Measurements from ENCODE around the gene MAP1LC3B.
A peak's percentile ranks its signal among the peaks of the same experiment; 100 is the strongest.

The MAP1LC3B gene

DNA sequence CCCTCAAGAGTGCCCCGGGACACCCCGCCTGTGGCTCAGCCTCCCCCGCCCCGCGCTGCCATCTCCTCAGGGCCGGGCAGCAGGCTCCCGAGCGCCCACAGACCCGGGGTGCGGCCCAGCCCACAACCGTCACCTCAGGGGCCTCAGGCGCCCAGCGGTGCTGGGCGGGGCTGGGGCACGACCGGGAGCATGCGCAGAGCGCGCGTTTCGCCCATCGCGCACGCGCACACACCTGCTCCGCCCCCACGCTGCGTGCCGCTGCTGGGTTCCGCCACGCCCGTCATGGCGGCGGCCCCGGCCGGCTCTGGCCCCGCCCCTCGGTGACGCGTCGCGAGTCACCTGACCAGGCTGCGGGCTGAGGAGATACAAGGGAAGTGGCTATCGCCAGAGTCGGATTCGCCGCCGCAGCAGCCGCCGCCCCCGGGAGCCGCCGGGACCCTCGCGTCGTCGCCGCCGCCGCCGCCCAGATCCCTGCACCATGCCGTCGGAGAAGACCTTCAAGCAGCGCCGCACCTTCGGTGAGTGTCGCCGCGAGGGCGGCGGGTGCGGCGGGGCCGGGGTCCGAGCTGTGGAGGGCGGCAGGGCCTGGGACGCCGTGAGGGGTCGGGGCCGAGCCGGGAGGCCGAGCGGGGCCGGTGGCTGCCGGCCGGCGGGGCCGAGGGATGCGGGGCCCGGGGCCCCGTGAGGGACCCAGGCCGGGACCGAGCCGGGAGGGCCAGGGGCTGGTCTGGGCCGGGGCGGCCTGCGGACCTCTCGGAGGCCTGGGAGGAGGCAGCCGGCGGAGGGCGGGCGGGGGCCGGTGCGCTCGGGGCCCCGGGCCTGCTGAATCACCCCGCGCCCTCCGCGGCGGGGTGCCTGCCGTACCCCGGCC, at the start of gene MAP1LC3B:
TSS of gene MAP1LC3B (plus strand) at position 387 of the 871 bp plus-strand sequence. CDS start at position 479, 92 bp downstream.
- peak; percentile 87 to 93 for DNase-seq

DNA sequence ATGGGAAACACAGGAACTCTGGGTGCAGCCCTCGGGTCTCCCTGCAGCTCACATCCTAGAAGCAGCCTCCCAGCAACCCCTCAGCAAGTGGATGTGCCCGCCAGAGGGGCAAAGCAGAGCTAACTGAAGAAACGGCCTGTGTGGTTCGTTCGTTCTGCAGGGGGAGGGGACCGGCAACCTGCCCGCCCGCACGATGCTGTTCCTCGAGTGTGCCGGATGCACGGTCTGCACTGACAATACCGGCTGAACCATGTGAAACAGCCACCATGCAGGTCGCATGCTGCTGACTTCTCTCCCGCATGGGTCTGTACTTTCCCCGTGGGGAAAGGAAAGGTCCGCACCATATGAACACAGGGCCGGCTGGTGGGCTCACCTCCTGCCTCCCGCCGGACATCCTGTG, 49.6 kb upstream of the MAP1LC3B start:
- no peak for DNase-seq

DNA sequence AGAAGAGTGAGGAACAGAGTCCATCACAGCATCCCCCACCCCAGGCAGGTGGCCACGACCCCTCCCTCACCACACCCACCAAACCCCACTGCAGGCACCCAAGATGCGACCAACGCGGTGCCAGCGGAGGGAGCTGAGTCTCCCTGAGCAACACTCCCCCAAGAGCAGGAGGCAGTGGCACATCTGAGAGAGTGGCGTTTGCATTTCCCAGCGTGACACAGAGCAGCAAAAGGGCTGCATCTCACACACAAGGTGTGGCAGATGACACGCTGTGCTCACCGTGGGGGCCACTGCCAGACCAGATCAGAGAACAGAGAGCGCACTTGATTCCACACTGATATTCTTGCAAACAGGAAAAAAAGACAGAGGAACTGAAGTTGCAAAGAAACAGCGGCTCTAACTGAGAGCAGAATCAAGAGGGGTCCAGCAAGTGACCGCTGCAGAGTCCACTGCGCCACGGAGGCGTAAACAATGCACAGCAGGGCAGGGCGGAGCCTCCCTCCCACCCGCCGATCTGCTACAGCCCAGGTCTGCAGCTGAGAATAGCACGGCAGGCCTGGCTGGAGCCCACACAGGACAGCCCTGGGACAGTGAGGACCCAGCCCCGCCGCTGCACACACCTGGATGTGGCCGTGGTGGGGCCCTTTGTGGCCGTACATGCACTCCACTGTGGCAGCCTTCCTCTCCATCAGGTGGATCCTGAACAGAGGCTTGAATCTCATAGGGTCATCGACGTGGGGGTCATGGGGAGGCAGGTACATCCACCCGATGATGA, 49.0 kb upstream of the MAP1LC3B start:
- DNase-seq: no peak

DNA sequence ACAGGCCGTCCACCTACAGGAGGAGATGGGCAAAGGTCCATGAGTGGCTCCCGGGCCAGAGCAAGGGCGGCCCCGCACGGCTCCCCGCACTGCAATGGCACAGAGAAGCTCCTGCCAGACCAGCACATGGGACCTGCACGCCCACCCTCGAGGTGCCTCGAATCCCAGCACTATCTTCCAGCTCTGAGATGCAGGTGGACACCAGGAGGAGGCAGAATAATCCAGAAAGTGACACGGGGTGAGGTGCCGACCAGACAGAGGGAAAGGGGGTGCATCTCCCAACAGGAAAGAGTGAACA, 48.4 kb upstream of the MAP1LC3B start:
- DNase-seq: no peak

DNA sequence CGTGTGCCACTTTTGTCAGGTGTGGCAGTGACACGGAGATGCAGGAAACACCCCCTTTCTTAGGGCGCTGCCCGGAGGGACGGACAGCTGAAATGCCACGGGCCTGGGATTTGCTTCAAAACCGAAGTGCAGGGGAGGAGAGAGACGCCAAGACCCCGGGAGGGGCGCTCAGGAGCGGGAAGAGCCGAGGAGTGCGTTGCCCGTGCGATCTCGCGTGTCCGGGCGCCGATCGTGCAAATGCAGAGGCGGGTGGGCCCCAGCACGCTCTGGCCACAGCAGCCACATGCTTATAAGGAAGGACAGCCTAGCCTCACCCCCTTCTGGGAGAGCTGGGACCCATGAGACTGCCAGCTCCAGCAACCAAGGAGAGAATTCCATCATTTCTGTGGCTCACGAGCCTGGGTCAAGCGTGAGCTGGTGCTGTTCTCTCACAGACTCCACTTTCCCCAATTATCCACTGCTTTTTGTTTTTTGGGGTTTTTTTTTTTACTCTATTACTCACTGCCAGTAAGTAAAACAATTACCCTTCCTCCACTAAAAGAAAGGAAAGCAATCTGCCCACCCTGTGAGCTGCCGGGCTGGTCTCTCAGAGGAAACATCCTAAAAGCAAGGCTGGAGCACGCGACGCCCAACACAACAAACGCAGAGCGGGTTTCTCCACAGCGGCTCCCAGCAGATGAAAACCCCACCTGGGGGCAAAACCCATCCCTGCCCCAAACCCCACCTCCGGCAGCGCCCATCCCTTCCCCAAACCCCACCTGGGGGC, 47.8 kb upstream of the MAP1LC3B start:
- no peak for DNase-seq

DNA sequence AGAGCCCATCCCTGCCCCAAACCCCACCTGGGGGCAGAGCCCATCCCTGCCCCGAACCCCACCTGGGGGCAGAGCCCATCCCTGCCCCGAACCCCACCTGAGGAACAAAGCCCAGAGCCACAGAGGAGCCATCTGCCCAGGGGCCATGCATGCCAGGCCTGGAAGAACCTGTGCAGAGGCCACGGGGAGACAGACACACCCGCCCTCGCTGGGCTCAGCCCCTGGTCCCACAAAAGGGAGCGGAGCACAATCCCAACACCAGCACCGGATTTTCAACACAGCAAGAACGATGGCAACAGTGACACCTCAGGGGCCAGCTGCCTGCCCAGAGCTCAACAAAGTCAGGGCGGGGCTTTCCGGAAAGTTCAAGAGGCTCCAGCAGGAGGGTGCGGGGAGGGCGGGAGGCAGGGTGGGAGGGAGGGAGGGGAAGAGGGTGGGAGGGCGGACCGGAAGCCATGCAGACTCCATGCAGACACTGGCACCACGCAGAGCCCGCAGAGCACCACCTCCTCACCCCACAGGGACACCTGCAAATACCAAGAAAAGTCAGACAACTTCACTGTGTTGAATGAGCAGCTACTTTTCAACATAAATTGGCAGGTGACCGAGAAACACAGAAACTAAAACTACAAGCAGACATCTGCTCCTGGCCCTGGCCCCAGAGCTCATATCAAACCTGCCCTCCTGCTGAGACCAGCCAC, 47.1 kb upstream of the MAP1LC3B start:
- no peak for DNase-seq

DNA sequence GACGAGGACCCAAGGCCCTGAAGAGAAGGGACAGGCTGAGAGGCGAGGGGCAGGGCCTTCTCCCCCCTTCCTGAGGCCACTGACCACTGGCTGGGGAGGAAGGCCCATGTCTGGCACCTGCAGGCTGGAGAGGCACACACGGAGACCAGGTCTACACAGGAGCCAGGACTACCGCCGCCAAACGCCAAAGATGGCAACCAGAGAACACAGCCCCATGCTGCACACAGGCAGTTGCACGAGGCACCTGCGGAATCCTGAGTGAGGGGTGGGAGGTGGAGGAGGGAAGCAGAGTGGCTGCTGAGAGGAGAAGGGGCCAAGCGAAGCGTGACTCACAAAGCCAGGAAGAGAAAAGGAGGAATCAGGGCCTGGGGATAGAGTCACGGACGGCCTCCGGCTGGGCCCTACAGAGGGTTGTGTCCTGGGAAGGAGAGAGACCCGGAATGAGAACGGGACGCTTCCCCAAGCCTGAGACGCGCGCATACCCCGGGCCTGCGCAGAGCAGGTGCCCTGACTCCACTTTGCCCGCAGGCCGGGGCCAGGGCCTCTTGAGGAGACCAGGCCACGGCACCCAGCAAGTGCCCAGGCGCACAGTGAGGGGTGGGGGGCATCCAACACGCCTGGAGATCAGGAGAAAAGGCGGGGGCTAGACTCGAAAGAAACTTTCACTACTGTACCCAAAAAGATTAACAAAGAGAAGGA, 46.3 kb upstream of the MAP1LC3B start:
- DNase-seq: no peak

DNA sequence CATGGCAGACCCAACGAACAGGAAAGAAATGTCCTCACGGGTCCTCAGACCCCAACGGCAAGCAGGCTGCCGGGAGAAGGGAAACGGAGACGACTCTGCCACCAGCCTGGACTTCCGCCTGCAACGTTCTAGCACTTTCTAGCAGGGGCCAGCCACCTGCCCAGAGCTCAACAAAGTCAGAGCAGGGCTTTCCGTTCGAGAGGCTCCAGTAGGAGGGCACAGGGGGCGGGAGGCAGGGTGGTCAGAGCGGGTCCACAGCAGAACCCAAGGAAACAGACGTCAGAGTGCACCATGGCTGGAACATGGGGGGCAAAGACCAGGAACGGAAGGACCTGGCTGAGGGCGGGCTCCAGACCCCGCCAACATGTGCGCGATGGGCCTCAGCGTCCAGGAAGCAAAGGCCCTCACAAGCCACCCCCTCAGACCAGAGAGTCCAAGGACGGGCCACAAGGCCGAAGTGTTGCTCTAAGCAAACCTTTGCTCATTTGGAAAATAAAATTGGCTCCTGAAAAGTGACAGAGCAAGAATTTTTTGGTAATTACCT, 45.5 kb upstream of the MAP1LC3B start:
- DNase-seq: no peak

DNA sequence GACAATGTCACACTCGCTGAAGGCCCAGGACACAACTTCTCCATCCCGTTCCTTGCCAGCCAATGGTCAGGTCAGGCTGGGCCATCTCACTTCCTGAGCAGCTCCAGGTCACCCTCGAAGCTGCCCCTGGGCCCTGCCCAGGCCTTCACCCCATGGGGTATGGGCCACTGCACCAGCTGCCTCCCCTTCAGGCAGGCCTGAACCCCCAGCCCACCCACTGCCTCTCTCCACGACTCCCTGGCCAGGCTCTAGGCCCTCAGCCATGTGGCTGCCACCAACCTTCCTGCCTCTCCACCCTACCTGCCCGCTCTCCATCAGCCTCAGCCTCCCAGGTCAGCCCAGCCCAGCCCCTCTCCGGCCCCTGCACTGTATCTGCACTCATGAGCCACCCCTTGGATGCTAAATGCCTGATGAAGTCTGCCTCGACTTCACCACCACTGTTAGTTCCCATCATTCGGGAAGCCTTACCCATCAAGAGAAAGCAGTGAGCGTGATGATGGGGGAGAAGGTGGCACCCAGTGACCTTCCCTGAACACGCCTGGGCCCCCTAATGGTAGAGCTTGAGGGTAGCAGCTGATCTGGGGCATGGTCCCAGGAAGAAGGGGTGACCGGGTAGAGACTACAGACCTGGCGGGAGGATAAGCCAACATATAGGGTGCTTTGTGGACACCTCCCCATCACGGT, 44.1 kb upstream of the MAP1LC3B start:
- no peak for DNase-seq

DNA sequence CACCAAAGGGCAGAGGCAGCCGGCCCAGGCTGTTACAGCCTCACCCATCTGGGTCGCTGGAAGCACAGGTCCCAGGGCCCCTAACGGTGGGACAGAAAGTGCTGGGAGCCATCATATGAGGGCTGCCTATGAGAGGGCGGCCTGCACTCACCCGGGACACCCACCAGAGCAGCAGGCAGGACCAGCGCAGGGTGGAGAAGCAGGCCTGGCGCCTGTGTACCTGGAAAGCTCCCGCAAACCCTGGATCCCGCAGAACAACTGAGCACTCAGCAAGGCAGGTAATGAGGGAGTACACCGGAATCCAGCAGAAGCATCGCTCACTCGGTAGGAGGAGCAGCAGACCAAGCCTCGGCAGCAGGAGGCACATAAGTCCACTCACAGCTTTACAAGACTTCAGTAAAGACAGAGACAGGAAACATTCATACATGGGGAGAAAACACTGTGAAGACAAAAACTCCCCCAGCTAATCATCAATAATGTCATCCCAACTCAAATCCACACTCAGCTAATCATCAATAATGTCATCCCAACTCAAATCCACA, 43.4 kb upstream of the MAP1LC3B start:
- no peak for DNase-seq

DNA sequence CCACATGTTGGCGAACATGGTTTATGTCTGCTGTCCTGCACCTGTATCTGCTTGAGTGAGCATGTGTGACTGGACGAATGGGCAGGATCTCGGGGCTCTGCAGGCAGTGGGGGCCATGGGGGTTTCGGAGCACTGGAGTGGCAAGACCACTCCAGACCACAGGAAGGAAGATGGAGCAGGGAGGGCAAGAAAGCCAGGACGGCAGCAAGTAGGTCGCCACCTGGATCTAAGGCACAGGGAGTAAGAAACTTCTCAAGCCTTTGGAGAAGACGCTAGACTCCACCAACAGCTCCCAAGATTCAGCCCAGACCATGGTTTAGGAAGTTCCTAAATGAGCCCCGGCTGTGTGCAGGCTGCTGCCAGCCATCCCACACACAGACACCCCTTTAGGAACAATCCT, 42.1 kb upstream of the MAP1LC3B start:
- no peak for DNase-seq

DNA sequence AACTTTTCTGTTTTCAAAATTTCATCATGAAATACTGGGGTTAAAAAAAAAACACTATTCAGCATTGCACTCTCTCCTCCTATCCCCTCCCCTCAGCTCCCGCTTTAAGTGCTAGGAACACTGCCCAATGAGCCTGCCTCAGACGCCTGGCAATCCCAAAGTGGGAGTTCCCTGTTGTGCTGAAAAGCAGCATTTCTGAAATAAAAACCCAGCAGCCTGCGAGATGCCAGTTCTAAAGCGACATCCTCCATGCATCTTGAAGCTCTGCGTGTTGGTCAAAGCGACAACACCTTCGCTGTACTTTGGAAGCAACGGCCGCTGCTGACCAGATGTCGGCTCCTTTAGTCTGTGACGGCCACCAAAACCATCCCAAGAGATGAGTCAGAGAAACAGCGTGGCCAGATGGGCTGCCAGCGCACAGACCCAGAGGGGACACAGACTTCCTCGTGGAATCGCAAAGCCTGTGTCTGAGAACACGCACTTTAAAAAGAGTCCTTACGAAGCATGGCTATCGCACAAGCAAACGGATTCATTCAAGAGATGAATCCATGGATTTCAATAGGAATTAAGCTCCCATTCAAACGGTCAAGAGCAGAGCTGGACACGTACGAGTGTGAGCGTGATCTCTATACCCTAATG, 41.3 kb upstream of the MAP1LC3B start:
- no peak for DNase-seq

DNA sequence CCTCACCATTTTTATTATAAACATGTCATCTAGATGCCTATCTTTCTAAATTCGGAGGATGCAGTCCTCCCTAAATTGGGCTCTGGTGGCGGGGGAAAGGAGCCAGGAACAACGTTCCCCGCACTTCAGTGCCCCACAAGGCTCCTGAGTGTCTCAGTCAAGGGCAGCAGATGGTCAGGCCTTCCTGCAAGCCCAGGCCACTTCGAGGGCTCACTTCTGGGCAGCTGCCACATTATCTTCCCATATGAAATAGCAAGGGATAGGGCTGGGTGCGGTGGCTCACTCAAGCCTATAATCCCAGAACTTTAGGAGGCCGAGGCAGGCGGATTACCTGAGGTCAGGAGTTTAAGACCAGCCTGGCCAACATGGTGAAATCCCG, 40.8 kb upstream of the MAP1LC3B start:
- no peak for DNase-seq

DNA sequence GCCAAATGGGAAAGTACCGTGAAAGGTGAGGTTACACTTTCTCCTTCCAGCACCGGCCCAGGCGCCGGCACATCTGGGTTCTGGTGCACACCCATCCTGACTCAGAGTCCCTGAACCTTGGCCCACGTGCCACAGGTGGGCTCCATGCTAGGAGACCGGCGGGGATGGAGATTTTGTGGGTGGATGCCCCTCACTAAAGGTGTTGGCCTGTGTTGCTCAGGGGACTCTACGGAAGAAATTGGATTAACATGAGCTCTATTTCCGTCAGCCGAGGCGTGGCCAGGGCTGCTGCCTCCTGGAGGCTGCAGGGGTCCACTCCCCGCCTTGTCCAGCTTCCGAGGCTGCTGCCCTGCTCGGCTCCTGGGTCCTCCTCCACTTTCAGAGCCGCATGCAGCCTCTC, 39.3 kb upstream of the MAP1LC3B start:
- DNase-seq: no peak

DNA sequence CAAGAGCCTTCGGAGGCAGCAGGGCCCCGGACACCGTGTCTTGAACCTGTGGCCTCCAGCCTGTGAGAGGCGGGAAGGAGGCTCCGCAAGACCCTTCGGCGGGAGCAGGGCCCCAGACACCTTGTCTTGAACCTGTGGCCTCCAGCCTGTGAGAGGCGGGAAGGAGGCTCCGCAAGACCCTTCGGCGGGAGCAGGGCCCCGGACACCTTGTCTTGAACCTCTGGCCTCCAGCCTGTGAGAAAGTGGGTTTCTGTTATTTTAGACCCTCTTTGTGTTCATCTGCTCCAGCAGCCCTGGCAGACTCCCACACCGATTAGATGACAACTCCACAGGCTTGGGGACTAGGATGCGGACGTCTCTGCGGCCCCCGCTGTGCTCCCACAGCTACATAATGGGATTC, 38.5 kb upstream of the MAP1LC3B start:
- DNase-seq: no peak

DNA sequence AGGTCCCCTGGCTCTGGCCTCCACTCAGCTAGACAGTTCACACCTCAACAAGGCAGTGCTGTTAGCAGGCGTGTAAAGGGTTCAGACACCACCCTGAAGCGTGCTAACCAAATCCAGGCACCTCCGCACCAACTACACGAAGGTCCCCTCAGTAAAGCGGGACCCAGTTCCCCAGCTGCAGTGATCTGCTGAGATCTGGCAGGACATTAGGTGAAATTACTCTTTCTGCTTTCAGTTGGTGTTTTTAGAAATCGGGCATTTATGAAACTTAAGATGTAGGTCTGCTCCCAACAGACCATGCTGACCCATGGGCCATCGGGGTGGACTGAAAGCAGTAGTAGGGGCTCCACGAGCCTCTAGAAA, 35.7 kb upstream of the MAP1LC3B start:
- no peak for DNase-seq

DNA sequence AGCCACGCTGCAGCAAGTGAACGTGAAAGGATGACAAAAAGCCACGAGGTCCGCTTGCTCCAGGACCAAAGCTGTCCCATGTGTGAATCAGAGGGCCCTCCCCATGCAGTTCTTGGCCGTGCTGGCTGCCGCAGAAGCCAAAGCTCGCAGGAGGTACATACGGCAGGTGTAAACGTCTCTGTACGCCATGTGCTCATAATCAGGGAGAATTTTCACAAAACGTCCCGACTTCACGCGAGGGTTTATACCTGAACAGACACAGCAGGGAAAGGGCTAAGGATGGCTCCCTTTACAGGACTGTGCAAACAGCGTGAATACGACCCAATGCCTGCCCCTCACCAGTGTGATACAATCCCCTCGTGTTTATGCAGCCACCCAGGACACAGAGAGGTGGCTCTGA, 33.9 kb upstream of the MAP1LC3B start:
- DNase-seq: no peak

DNA sequence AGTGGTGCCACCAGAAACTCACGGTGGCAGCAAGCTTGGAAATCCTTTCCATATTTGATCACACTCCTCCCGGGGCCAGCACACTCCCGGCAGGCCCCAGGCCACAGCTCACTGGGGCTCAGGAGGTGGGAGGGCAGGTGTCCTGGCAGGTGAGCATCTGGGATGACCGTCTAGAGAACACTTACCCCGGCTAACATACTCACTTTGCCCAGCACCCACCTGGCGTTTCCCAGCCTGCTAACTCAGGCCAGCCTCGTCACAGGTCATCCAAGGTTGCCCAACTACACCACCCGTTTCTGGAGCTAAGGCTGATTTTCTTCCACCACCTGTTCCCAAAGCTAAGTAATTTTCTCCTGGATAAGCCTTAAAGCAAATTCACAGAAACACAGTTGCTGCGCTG, 33.4 kb upstream of the MAP1LC3B start:
- no peak for DNase-seq

DNA sequence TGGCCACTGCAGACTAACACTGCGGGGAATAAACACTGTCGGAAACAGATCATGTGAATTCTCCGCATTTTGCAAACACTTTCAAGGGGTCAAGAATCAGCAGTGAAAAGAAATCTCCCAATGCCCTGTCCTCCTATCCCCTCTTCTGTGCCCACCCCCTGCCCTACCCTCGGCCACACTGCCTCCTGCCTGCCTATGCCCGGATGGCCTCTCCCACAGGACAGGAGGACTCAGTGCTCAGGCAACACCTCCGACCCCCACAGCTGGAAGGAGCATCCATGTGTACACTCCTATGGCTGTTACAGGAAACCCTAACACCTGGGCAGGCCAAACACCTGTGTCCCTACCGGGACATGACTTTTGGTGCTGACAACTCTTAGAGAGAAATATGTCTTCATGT, 33.0 kb upstream of the MAP1LC3B start:
- no peak for DNase-seq

DNA sequence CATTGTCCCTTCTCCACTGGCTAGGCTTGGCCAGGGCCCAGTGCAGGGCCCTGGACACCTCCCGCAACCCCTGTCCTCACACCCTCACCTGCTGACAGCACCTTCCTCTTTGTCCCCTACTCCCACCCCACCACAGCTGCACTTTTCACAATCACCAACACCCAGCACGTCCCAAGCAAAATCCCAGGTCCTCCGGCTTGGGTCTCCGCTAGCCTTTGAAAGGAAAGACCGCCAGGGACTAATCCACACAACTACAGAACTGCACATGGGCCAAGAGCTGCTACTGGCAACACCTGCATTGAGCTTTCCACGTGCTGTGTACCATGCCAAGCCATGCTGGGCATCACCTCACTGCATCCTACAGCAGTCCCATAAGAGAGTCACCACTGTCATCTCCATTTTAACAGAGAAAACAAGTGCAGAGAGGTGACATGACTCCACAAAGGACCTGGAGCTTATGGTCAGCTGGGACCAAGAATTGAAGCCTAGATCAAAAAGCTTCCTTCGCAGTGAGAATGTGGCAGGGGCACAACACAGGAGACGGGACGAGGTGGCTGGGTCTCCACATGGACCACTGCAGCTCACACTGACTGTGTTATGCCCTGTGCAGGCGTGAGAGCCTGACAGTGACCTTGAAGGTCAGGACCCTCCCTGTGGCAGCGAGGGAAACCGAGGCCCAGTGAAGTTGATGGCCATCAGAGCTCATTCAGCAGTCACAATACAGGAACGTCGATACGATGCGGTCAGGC, 31.1 kb upstream of the MAP1LC3B start:
- DNase-seq: no peak

Measured in Kasumi-1 (cell line).